Skeletal muscle cell (primary cell): ENCODE data around the gene SLC12A8.
A peak's percentile ranks its signal among the peaks of the same experiment; 100 is the strongest.

Source experiments
- DNase-seq: peaks from one replicate; pipeline ENCODE4 v3.0.0-alpha.2; 2010; ENCODE audit warnings: low read depth
- H3K4me3 ChIP-seq: 2 replicates; pipeline ENCODE4 v1.5.1; 2011; ENCODE audit warnings: low read depth, mild to moderate bottlenecking, control low read depth, low read length, moderate library complexity

SLC12A8 gene, protein sequence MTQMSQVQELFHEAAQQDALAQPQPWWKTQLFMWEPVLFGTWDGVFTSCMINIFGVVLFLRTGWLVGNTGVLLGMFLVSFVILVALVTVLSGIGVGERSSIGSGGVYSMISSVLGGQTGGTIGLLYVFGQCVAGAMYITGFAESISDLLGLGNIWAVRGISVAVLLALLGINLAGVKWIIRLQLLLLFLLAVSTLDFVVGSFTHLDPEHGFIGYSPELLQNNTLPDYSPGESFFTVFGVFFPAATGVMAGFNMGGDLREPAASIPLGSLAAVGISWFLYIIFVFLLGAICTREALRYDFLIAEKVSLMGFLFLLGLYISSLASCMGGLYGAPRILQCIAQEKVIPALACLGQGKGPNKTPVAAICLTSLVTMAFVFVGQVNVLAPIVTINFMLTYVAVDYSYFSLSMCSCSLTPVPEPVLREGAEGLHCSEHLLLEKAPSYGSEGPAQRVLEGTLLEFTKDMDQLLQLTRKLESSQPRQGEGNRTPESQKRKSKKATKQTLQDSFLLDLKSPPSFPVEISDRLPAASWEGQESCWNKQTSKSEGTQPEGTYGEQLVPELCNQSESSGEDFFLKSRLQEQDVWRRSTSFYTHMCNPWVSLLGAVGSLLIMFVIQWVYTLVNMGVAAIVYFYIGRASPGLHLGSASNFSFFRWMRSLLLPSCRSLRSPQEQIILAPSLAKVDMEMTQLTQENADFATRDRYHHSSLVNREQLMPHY

DNA sequence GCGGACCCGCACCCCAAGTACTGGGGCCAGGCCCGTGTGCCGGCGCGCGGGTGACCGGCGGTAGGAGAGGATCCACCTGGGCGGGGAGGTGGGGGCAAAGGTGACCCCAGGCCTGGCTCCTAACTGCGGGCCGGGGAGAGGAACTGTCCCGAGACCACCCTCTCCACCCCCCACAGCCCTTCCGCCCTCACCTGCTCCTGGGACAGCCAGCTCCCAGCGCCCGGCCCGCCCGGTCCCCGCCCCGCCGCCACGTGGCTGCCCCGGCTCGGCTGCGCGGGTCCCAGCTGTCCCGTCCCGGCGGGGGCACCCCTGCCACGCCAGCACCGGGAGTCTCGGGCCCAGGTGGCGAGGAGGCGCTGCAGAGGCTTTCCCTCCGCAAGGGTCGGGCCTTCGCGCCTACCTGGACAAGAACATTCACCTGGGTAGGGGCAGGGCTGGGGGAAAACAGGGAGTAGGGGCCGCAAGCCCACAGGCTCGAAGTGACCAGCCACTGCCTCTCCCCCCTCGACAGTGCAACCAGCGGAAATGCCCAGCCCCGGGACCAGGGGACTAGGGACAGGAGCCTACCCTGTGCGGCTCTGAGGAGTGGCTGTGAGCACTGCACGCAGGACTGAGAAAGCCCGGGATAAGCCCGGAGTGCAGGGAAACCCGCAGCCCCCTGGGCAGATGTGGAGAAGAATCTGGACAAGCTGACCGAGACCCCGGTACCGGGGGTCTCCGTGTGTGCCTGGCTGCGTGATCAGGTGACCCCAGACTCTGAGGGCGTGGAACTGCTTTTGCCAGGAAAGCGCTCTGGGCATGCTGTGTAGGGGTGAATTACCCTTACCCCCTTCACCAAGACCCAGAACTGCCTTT is at the start of gene SLC12A8:
Gene SLC12A8, minus strand, starts transcription at position 240 of the 855 bp plus-strand sequence. CDS start 1,399 bp downstream, outside the sequence.
- H3K4me3 ChIP-seq: peak within 1 kb of the TSS; percentile 49
- no peak for DNase-seq

DNA sequence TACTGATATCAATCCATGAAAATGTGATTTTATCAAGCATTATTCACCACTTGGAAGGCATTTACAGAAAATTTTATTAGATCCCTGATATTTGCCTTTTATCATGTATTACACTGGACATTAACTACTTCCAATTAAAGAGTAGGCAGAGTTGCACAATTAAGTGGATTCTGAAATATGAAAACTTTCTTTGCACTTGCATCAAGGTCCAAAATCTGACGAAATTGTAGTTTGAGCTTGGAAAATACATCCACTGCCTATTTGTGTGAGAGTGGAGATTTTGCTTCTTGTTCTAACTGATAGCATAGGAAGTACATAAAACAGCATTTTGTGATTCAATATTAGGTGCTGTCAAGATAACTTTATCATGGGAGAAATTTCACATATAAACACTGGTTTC is 49.6 kb upstream of the SLC12A8 start:
- DNase-seq: no peak
- H3K4me3 ChIP-seq: no peak overlapping the region

DNA sequence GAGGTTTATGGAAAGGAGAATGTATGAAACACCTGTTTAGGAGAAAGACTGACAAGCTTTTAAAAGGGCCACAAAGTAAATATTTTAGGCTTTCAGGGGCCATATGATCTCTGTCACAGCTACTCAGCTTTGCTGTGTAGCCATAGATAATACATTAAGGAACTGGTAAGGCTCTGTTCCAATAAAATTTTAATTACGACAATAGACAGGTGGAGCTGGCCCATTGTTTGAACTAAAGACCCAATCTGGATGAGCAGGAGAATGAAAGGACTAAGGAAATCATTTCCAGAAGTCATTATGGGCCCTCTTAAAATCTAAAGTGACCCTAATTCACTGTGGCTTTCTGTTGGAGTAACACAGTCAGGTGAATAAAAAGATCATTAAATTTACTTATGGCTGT is 48.5 kb upstream of the SLC12A8 start:
- no peak for DNase-seq
- no peak overlapping the region for H3K4me3 ChIP-seq

DNA sequence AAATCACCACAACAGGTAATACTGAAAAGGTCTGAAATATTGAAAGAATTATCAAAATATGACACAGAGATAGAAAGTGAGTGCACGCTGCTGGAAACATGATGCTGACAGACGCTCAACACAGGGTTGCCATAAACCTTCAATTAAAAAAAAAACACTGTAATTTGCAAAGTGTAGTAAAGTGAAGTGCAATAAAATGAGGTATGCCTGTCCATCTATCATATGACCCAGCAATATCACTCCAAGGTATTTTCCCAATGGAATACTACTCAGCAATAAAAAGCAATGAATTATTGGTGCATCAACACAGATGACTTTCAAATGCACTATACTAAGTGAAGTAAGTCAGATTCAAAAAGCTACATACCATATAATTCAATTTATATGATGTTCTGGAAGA is 47.6 kb upstream of the SLC12A8 start:
- H3K4me3 ChIP-seq: no peak overlapping the region
- DNase-seq: no peak

DNA sequence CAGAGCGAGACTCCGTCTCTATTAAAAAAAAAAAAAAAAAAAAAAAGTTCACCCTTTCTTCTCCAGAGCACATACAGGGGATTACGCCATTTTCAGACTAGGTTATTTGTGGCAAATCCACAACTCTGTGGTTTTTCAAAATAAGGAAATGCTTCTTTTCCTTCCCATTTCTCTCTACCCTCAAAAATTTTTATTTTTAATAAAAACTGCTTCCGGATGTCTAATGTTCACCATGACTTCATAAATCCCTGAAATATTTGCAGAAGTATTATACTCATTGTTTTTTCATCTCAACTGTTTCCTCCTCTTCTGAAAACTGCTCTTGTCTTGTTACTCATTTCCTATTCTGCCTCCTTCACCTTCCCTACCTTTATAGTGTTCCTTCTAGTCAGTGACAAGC is 45.0 kb upstream of the SLC12A8 start:
- H3K4me3 ChIP-seq: no peak overlapping the region
- no peak for DNase-seq

DNA sequence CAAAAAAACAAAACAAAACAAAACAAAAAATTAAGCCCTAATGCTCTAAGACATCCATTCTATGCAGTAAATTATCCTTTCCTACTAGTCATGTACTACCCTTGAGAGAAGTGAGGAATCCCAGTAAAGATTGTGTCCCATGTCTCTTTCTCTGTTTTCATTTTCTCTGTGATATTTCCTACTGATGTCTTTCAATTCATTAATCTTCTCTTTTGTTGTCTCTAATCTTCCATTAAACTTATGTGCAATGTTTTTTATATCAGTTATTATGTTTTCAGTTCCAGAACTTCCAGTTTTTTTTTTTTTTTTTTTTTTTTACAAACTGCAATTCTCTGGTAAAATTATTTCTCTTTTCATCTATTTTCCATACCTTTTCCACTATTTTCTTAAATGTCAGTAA is 44.1 kb upstream of the SLC12A8 start:
- DNase-seq: no peak
- H3K4me3 ChIP-seq: no peak overlapping the region

DNA sequence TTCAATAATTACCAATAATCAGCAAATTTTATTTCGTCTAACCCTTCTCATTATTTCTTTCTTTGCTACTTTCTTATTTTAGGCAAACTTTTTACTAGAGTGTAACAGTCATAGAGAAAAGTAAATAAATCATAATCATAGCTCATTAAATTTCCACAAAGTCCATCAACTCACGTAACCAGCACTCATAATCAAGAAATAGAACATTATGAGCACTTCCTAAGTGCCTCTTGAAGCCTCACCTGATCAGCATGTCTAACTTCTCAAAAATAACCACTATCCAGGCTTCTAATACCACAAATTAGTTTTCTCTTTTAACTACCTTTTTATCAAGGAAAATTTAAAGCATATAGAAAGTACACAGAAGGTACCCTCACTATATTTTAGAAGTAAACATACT is 38.4 kb upstream of the SLC12A8 start:
- DNase-seq: no peak
- H3K4me3 ChIP-seq: no peak overlapping the region

DNA sequence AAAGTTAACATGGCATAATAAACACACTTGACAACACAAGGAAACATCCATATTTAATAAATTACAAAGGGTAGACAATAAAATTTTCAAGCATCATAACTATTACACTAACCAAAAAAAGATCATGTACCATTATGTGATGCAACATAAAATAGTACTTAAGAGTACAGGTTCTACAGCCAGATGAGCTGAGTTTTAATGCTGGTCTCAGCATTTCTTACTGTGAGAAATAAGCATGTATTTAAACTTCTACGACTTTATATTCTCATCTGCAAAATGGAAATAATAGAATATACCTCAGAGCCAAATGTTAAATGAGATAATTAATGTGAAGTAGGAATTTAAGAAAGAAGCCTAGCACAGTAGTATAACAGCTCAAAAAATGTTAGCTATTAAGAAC is 33.7 kb upstream of the SLC12A8 start:
- DNase-seq: no peak
- H3K4me3 ChIP-seq: no peak overlapping the region

DNA sequence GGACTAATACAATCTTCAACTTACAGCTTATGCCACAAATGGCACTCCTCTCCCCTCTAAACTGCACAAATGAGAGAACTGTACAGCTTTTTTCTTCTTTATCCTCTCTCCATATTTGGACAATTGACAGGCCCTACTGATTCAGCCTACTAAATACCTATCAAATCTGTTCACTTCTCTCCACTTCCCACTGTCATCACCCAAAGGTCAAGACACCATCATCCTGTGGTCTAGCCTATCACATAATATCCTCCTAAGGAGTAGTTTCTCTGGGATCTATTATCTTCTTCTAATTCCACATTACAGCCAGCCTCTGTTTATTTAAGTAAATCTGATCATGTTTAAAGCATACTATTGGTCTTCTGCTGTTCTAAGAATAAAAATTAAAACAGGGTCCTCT is 33.0 kb upstream of the SLC12A8 start:
- DNase-seq: peak; percentile 19

DNA sequence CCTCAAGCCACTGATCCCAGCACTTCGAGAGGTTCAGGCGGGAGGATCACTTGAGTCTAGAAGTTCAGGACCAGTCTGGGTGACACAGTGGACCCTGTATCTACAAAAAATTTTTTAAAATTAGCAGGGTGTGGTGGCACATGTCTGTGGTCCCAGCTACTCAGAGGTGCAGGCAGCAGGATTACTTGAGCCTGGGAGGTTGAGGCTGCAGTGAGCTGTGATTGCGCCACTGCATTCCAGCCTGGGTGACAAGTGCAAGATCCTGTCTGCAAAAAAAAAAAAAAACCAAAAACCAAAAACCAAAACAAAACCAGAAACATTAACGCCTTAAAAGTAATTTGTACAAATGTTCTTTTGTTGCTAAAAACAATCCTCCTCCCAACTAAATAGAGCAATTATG is 27.9 kb upstream of the SLC12A8 start:
- DNase-seq: no peak
- no peak overlapping the region for H3K4me3 ChIP-seq

More for the DNA sequence above, 33.0 kb upstream of the SLC12A8 start:
- no peak overlapping the region for H3K4me3 ChIP-seq

DNA sequence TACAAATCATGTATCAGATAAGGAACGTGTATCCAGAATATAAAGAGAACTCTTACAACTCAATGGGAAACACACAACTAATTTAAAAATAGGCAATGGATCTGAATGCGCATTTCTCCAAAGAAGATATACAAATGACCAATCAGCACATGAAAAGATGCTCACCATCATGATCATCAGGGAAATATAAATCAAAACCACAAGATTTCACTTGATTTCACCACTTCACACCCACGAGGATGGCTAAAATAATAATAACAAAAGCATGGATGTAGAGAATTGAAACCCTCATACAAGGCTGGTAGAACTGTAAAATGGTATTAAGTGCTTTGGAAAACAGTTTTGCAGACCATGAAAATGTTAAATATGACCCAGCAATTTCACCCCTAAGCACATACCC is 26.7 kb upstream of the SLC12A8 start:
- no peak for DNase-seq
- no peak overlapping the region for H3K4me3 ChIP-seq

DNA sequence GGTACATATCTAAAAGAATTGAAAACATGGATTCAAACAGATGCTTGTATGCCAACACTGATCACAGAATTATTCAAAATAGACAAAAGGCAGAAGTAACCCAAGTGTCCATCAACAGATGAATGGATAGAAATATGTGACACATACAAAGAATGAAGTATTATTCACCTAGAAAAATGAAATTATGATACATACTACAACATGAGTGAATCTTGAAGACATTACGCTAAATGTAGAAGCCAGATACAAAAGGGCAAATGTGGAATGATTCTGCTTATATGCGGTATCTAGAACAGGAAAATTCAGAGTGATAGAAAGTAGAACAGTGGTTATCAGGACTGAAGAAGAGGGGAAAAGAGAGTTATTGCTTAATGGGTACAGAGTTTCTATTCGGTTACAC is 26.2 kb upstream of the SLC12A8 start:
- H3K4me3 ChIP-seq: no peak overlapping the region
- no peak for DNase-seq

DNA sequence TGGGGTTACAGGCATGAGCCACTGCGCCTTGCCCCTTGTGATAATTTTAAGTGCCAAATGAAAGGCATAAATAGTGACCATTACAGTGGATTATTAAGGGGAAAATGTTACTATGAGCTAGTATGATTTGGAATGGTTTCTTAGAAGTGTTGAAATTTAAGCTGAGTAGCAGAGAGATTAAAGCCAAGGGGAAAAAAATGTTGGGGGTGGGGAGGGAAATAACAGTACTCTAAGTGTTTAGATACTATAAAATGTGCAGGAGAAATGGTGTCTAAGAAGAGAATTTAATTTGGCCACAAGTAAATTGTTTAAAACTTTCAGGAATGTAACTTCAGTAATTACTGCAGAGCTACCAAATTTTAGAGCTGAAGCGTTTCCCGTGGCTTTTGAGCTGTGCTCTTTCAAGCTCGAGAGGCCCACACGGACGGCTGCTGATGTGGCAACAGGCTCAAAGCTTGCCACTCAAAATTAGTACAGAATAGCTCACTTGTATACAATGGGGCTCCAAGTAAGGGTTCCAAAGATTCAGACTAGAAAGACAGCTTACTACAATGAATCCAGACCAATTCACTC is 23.9 kb upstream of the SLC12A8 start:
- no peak for DNase-seq
- H3K4me3 ChIP-seq: no peak overlapping the region

DNA sequence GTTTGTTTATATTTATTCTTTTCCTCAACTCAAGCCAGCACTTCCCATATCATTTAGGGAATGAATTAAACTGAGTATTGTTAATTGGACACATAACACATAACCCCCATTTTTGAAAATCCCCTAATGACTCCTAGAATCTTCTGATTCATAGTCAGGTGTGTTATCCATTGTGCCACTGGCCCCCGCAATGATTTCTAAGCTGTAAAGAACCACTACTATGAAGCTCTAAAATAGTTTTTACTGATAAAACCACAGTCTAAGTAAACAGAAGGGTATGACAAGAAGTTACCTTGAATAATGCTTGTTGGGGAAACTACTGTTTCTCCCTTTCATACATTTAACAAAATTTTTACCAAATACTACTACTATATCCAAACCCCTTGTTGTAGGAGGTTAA is 22.3 kb upstream of the SLC12A8 start:
- H3K4me3 ChIP-seq: no peak overlapping the region
- no peak for DNase-seq

DNA sequence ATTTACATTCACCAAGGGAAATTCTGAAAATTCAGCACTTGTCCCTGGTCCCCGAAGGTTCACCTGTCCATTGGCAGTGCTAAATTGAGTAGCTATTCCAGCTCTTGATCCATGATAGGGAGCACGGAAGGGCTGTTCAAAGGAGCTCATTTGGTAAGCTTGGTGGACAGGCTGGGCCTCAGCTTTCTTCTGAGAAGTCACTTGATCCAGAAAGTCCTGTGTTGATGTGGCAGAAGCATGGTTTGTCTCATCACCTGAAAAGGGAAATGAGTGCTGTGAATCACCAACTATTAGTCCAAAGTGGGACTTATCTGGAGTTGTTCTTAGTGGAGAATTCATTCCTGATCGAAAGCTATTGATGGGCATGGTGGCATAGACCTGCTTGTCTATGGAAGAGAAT is 19.9 kb upstream of the SLC12A8 start:
- H3K4me3 ChIP-seq: no peak overlapping the region
- DNase-seq: no peak

DNA sequence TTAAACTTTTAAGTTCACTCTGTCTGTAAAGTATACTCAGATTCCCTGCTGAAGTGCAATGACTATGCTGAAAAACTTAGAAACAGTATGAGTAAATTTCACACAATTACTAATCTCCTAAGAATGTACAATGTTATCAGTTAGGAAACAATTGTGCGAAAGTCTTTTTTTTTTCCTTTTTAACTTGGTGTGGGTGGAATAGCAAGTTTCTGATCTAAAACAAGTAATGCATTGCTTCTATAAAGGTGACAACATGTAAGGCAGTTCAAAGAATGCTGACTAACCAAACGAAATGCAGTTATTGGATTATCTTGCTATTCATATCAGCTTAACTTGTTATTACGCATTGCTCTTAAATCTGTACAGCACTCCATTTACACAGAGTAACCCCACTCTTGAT is 19.3 kb upstream of the SLC12A8 start:
- DNase-seq: peak; percentile 41
- H3K4me3 ChIP-seq: no peak overlapping the region

DNA sequence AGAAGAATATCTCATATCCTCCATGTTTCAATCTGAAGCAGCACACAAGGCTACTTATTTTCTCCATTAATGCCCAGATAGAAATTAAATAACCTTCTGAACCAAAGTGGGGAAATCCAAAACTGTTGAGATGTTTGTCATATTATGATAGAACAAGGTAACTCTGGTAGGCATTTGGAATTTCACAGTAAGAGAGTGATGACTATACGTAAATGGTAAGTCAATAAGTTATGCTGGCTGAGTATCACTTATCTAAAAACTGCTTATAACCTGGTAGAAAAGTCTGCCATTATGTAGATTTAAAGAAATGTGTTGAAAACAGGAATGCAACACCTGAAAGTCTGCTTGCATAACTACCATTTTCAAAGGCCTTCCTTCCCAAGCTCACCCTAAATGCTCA is 17.2 kb upstream of the SLC12A8 start:
- H3K4me3 ChIP-seq: no peak overlapping the region
- DNase-seq: no peak

DNA sequence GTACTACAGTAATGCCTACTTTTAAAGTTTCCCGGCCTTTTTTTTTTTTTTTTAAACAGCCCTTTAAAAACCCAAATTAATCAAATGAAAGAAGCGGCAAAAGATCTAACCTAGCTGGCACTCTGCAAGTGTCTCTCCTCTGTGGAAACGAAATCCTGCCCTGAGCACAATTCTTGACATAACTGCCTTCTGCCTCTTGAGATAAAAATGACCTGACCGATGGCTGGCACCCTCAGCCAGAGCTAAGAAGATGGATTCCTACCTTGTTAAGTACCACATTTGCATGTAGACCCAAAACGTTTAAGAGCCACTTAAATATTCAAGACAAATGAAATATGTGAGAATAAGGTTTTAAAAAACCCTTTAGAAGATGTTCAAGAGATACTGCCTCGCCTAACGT is 16.6 kb upstream of the SLC12A8 start:
- no peak for DNase-seq

DNA sequence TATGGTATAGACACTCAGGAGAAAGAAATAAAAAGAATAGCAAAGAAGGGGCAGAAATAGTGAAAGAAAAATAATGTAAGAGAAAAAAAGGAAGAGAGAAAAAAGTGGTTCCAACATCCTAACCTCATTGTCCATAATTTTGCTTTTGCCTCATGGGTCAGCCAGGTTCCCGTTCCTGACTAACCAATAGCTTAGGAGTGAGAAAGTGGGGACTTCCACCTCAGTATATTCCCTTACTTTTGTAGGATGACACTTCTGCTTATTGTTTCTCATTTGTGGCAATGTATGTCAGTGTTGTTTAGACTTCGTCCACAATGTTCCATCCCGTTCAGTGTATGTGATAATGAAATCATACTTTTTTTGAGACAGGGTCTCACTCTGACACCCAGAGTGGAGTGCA is 9.3 kb upstream of the SLC12A8 start:
- no peak for DNase-seq
- no peak overlapping the region for H3K4me3 ChIP-seq

More for the DNA sequence above, 16.6 kb upstream of the SLC12A8 start:
- no peak overlapping the region for H3K4me3 ChIP-seq
